Testis (tissue), 2 donors: ENCODE results near the gene EPDR1.

ENCODE experiments used
- POLR2A ChIP-seq: fragments of 450-650 bp; IDR thresholded peaks from one replicate; pipeline ENCODE4 v1.6.1; 2017; ENCODE audit warnings: antibody characterized with exemption, mild to moderate bottlenecking, moderate library complexity
- TF ChIP-seq, protein P1 (sequence below), 3 experiments: fragments of 450-650 bp in 2 of 3; fragments of 200-600 bp in 1 of 3; sonication (generic) in 1 of 3; IDR thresholded peaks; one replicate each; pipeline ENCODE4 v1.5.1; 2016 to 2019; ENCODE audit warnings: antibody characterized with exemption in 3 of 3, mild to moderate bottlenecking in 2 of 3, moderate library complexity in 1 of 3

- TF ChIP-seq, protein P1, sequence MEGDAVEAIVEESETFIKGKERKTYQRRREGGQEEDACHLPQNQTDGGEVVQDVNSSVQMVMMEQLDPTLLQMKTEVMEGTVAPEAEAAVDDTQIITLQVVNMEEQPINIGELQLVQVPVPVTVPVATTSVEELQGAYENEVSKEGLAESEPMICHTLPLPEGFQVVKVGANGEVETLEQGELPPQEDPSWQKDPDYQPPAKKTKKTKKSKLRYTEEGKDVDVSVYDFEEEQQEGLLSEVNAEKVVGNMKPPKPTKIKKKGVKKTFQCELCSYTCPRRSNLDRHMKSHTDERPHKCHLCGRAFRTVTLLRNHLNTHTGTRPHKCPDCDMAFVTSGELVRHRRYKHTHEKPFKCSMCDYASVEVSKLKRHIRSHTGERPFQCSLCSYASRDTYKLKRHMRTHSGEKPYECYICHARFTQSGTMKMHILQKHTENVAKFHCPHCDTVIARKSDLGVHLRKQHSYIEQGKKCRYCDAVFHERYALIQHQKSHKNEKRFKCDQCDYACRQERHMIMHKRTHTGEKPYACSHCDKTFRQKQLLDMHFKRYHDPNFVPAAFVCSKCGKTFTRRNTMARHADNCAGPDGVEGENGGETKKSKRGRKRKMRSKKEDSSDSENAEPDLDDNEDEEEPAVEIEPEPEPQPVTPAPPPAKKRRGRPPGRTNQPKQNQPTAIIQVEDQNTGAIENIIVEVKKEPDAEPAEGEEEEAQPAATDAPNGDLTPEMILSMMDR (IDR thresholded peaks at IDR 0.05), result no peak
- TF ChIP-seq POLR2A, result no peak
Measured at GRCh38 chr7:37918526-37918925, 1.9 kb upstream of the EPDR1 start.
